H1 (cell line): Measurements from ENCODE around the gene ZSCAN29.

Source experiments
- ATF2 ChIP-seq: IDR thresholded peaks from 2 replicates; pipeline ENCODE4 v1.6.1; 2012; ENCODE audit warnings: low read length, inconsistent platforms
- ATF3 ChIP-seq: IDR thresholded peaks from 2 replicates; pipeline ENCODE4 v1.6.1; 2011; ENCODE audit warnings: low read depth, mild to moderate bottlenecking, low read length; ENCODE audit not compliant: insufficient read depth
- CEBPB ChIP-seq: IDR thresholded peaks from 2 replicates; pipeline ENCODE4 v1.6.1; 2012; ENCODE audit warnings: low read depth, low read length
- CHD2 ChIP-seq: IDR thresholded peaks from 2 replicates; pipeline ENCODE4 v1.6.1; 2012; ENCODE audit warnings: low read length, improper control_type of control experiment
- CTCF ChIP-seq, 3 experiments: IDR thresholded peaks; 1 replicate in 2 of 3; 2 replicates in 1 of 3; pipeline versions ENCODE4 v1.5.1 to v1.6.1; 2011; ENCODE audit warnings: low read length in 3 of 3, mild to moderate bottlenecking in 3 of 3, inconsistent platforms in 2 of 3, low read depth in 1 of 3, moderate library complexity in 1 of 3; ENCODE audit not compliant: insufficient read depth in 1 of 3; ENCODE audit errors: control extremely low read depth in 1 of 3
- EZH2 ChIP-seq: fragments of 200-600 bp; sonication (generic); IDR thresholded peaks from 2 replicates; pipeline ENCODE4 v1.7.1; 2012; ENCODE audit warnings: low read depth, mild to moderate bottlenecking, moderate library complexity, low read length, inconsistent platforms; ENCODE audit not compliant: severe bottlenecking
- JUND ChIP-seq: IDR thresholded peaks from 2 replicates; pipeline ENCODE4 v1.6.1; 2011; ENCODE audit warnings: mild to moderate bottlenecking, improper control_type of control experiment, low read length
- MAX ChIP-seq: IDR thresholded peaks from 2 replicates; pipeline ENCODE4 v1.6.1; 2012; ENCODE audit warnings: inconsistent platforms
- POU5F1 ChIP-seq: IDR thresholded peaks from 2 replicates; pipeline ENCODE4 v1.6.1; 2011; ENCODE audit warnings: low read depth, mild to moderate bottlenecking, low read length, moderate library complexity

- no peak for TF ChIP-seq POU5F1
- no peak for TF ChIP-seq ATF2
- no peak for TF ChIP-seq ATF3
- no peak for TF ChIP-seq CTCF (IDR thresholded peaks at IDR 0.05; ENCODE audit: control extremely low read depth in 1 of 3, insufficient read depth in 1 of 3, low read depth in 1 of 3, low read length in 3 of 3)
- no peak for TF ChIP-seq EZH2
- no peak for TF ChIP-seq JUND
- no peak for TF ChIP-seq CHD2
- TF ChIP-seq MAX: no peak
- no peak for TF ChIP-seq CEBPB
Observed at GRCh38 chr15:43325039-43325684, 45.7 kb downstream of the ZSCAN29 start.
